ENCODE results near the gene CXCL11. TPM values are rescaled to one million over a fixed set of nuclear protein-coding genes. Genes with fewer than 3 reads are reported as not detected.

The CXCL11 gene
- total RNA-seq, 4 donors from 2014 or later, result not detected

- no peaks in the 10 kb centered on the region for H3K36me3 ChIP-seq
- no peak overlapping the region for H3K4me3 ChIP-seq
- peaks cover 0 to 11% (median 0%) of the 10 kb centered on the region in 4 donors for H3K4me1 ChIP-seq
- H3K27ac ChIP-seq, result no peak overlapping the region
- no peak for TF ChIP-seq POLR2A (IDR thresholded peaks at IDR 0.05)
- TF ChIP-seq, protein P1, sequence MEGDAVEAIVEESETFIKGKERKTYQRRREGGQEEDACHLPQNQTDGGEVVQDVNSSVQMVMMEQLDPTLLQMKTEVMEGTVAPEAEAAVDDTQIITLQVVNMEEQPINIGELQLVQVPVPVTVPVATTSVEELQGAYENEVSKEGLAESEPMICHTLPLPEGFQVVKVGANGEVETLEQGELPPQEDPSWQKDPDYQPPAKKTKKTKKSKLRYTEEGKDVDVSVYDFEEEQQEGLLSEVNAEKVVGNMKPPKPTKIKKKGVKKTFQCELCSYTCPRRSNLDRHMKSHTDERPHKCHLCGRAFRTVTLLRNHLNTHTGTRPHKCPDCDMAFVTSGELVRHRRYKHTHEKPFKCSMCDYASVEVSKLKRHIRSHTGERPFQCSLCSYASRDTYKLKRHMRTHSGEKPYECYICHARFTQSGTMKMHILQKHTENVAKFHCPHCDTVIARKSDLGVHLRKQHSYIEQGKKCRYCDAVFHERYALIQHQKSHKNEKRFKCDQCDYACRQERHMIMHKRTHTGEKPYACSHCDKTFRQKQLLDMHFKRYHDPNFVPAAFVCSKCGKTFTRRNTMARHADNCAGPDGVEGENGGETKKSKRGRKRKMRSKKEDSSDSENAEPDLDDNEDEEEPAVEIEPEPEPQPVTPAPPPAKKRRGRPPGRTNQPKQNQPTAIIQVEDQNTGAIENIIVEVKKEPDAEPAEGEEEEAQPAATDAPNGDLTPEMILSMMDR (IDR thresholded peaks at IDR 0.05), result peak; percentile 54 to 83 (median 74)
- H3K9me3 ChIP-seq, result no peaks in the 10 kb centered on the region
- H3K27me3 ChIP-seq, result no peaks in the 10 kb centered on the region
- no peak for DNase-seq
Observed at GRCh38 chr4:75995727-75996126, 40.1 kb downstream of the CXCL11 start.

DNA sequence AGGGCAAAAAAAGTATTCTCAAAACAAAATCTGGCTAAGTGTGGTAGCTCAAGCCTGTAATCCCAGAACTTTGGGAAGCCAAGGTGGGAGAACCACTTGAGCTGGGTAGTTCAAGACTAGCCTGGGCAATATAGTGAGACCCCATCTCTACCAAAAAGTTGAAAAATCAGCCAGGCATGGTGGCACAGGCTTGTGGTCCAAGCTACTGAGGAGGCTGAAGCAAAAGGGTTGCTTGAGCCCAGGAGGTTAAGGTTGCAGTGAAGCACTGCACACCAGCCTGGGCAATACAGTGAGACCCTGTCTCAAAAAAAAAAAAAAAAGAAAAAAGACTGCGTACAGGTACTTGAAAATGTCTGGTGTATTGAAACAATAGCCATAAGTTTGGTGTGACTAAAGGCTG lies 43.4 kb downstream of the CXCL11 start:
- TF ChIP-seq, protein P1 (IDR thresholded peaks at IDR 0.05), result no peak
- TF ChIP-seq POLR2A (IDR thresholded peaks at IDR 0.05), result no peak
- no peaks in the 10 kb centered on the region for H3K36me3 ChIP-seq

DNA sequence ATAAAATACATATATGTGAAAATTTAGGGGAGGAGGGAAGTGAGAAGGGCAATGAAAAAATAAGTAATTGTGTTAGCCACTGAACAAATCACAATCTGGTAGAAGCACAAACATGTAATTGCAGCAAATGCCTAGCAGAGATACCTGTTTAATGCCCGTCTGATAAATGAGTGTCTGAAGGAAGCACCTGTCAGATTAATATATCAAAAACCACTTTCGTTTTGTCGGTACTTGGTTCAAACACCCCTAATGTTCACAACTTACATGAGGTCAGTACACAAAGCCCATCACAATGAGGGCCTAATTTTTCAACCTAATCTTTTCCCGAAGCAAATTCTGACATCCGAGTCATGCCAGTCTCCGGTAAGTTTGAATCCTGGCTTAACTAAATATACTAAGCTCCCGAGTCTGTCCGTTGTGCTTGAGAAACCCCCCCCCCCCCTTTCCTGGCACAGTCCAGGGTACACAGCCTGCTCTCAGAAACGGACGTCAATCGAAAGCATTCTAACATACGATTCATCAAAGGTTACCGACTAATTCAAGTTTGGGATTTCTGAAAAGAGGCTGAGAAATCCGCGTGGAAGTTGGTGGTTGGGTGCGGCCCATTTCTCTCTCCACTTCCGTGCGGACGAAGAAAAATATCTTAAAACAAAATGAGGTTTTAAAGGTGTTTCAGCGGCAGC lies 45.9 kb downstream of the CXCL11 start:
- DNase-seq, result no peak
- Histone ChIP-seq H3K4me1 (peaks cover 0 to 23% (median 2%) of the 10 kb centered on the region in 4 donors), H3K27me3 (no peaks in the 10 kb centered on the region), H3K27ac (peak overlapping the region; percentile 42 to 65 (median 52)), H3K9me3 (no peaks in the 10 kb centered on the region), H3K36me3 (no peaks in the 10 kb centered on the region), H3K4me3 (peak overlapping the region; percentile 54 to 93 (median 82))
- TF ChIP-seq, protein P1 (IDR thresholded peaks at IDR 0.05), result no peak
- TF ChIP-seq POLR2A (IDR thresholded peaks at IDR 0.05), result no peak

More for the DNA sequence above, 43.4 kb downstream of the CXCL11 start:
- Histone ChIP-seq H3K27ac (no peak overlapping the region), H3K27me3 (no peaks in the 10 kb centered on the region), H3K9me3 (no peaks in the 10 kb centered on the region), H3K4me1 (peaks cover 0 to 28% (median 2%) of the 10 kb centered on the region in 4 donors), H3K4me3 (no peak overlapping the region)
- DNase-seq, result no peak

- peaks cover 0 to 21% (median 0%) of the 10 kb centered on the region in 3 donors for H3K36me3 ChIP-seq
- no peak overlapping the region for H3K4me3 ChIP-seq
- H3K4me1 ChIP-seq, result peaks cover 0 to 17% (median 2%) of the 10 kb centered on the region in 4 donors
- no peak for DNase-seq
- H3K27ac ChIP-seq, result no peak overlapping the region
- TF ChIP-seq, protein P1 (IDR thresholded peaks at IDR 0.05), result no peak
- TF ChIP-seq POLR2A (IDR thresholded peaks at IDR 0.05), result no peak
- H3K27me3 ChIP-seq, result no peaks in the 10 kb centered on the region
- no peaks in the 10 kb centered on the region for H3K9me3 ChIP-seq
Observed at GRCh38 chr4:75985116-75985515, 50.8 kb downstream of the CXCL11 start.

Other genes starting within 250 kb of the CXCL11 start
- under 1 TPM in 1 of 4 donors, not detected in 3; 0.54 TPM for gene PPEF2, start 133.6 kb downstream of the CXCL11 start, total RNA-seq
- gene NAAA, start 95.1 kb downstream of the CXCL11 start, total RNA-seq, result 100 to 1,000 TPM in 3 of 4 donors, 10 to 100 TPM in 1; 81.7 to 434 (median 177) TPM
- 10 to 100 TPM; 21.2 to 63.5 (median 24.2) TPM for gene SDAD1, start 45.1 kb downstream of the CXCL11 start, total RNA-seq
- 1 to 10 TPM in 1 of 4 donors, under 1 TPM in 2, not detected in 1; 0.35 to 5.0 (median 0.94) TPM for gene CXCL9, start 28.6 kb downstream of the CXCL11 start, total RNA-seq
- 1 to 10 TPM in 1 of 4 donors, not detected in 3; 1.8 TPM for gene CXCL10, start 12.6 kb downstream of the CXCL11 start, total RNA-seq
- under 1 TPM in 1 of 4 donors, not detected in 3; 0.85 TPM for gene ART3, start 38.6 kb upstream of the CXCL11 start, total RNA-seq
- 10 to 100 TPM; 15.6 to 32.2 (median 23.9) TPM for gene NUP54, start 112.3 kb upstream of the CXCL11 start, total RNA-seq
- 100 to 1,000 TPM in 3 of 4 donors, 10 to 100 TPM in 1; 40.4 to 225 (median 170) TPM for gene SCARB2, start 177.8 kb upstream of the CXCL11 start, total RNA-seq
- 10 to 100 TPM in 1 of 4 donors, 1 to 10 TPM in 2, under 1 TPM in 1; 0.83 to 13.9 (median 7.6) TPM for gene FAM47E, start 215.7 kb upstream of the CXCL11 start, total RNA-seq

All from Peyer's patch (tissue), 4 donors.